H1 (cell line): ENCODE data around the gene CCL26. TPM values are rescaled to one million over a fixed set of nuclear protein-coding genes. Genes with fewer than 3 reads are reported as not detected.

Experiments
- CREB1 ChIP-seq: IDR thresholded peaks from 2 replicates; pipeline ENCODE4 v1.6.1; 2012; ENCODE audit warnings: inconsistent platforms
- FOSL1 ChIP-seq: IDR thresholded peaks from 2 replicates; pipeline ENCODE4 v1.6.1; 2011; ENCODE audit warnings: mild to moderate bottlenecking, low read depth, low read length, moderate library complexity; ENCODE audit not compliant: insufficient read depth
- HDAC6 ChIP-seq: IDR thresholded peaks from one replicate; pipeline ENCODE4 v1.7.1; 2012; ENCODE audit warnings: low read depth, mild to moderate bottlenecking, inconsistent platforms, low read length, moderate library complexity
- JUN ChIP-seq: IDR thresholded peaks from 2 replicates; pipeline ENCODE4 v1.6.1; 2011; ENCODE audit warnings: low read depth, mild to moderate bottlenecking, improper control_type of control experiment, low read length
- NRF1 ChIP-seq: IDR thresholded peaks from 2 replicates; pipeline ENCODE4 v1.6.1; 2011; ENCODE audit warnings: mild to moderate bottlenecking, low read depth, low read length, improper control_type of control experiment
- POLR2AphosphoS5 ChIP-seq: IDR thresholded peaks from 2 replicates; pipeline ENCODE4 v1.6.1; 2011; ENCODE audit warnings: low read depth, low read length
- RBBP5 ChIP-seq: IDR thresholded peaks from 2 replicates; pipeline ENCODE4 v1.7.1; 2012; ENCODE audit warnings: low read depth, mild to moderate bottlenecking, inconsistent platforms, low read length, moderate library complexity, borderline replicate concordance
- RFX5 ChIP-seq: IDR thresholded peaks from 2 replicates; pipeline ENCODE4 v1.6.1; 2011; ENCODE audit warnings: low read depth, low read length, improper control_type of control experiment, borderline replicate concordance
- SAP30 ChIP-seq: fragments of 300-600 bp; sonication (generic); IDR thresholded peaks from 2 replicates; pipeline ENCODE4 v1.7.1; 2012; ENCODE audit warnings: low read length, moderate library complexity, mild to moderate bottlenecking, inconsistent platforms; ENCODE audit not compliant: insufficient read depth, insufficient replicate concordance
- SIN3A ChIP-seq, 2 experiments: IDR thresholded peaks in 1 of 2; conservative IDR thresholded peaks in 1 of 2; 2 replicates each; pipeline ENCODE4 v1.6.1; 2011 to 2012; ENCODE audit warnings: low read length in 2 of 2, improper control_type of control experiment in 1 of 2, low read depth in 1 of 2, mild to moderate bottlenecking in 1 of 2
- ZNF274 ChIP-seq: IDR thresholded peaks from 2 replicates; pipeline ENCODE4 v1.7.0; 2012; ENCODE audit warnings: low read length, borderline replicate concordance; ENCODE audit errors: extremely low read depth
- polyA plus RNA-seq, 7 experiments: library from polyadenylated mRNA; depleted of rRNA in 3 of 7; stranded (reverse) in 5 of 7; unstranded in 2 of 7; fragments of >200 nt in 5 of 7; fragments of 200-250 nt in 2 of 7; gene quantifications; 1 replicate in 5 of 7; 2 replicates in 1 of 7; 4 replicates in 1 of 7; pipeline versions ENCODE4 v1.2.1 to v1.2.3, GENCODE V29; 2011 to 2013; ENCODE audit warnings: missing spikeins in 2 of 7, mixed read lengths in 2 of 7
- total RNA-seq: library from RNA; stranded (reverse); fragmentation: NEBNext Ultra II Directional; extraction: Animal tissue kit (Norgen Biotek cat#: 25700); gene quantifications from 2 replicates; pipeline ENCODE4 v1.2.1, GENCODE V29; 2021
- TF ChIP-seq, protein P1 (sequence below): fragments of 300-600 bp; sonication (generic); IDR thresholded peaks from 2 replicates; pipeline ENCODE4 v1.7.1; 2012; ENCODE audit warnings: low read length, moderate library complexity, mild to moderate bottlenecking, inconsistent platforms; ENCODE audit not compliant: insufficient replicate concordance

CCL26 gene
- total and polyA plus RNA-seq, 2 of the 8 experiments (the other 6 are each of a cell fraction or from before 2014, with no cell fraction given): 8.7 to 14.9 TPM

DNA sequence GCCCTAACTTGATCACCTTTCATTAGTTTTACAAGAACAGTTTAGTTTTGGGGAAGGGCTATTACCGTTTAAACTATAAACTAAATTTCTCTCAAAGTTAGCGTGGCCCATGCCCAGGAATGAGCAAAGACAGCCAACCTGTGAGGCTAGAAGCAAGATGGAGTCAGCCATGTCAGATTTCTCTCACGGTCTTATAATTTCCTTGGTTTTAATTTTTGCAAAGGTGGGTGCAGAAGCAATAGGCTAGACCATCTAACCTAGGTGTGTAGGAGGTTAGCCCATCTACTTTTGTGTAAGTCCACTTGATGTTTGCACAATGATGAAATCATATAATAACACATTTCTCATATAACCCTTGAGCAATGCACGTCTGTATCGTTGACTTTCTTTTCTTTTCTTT lies 32.7 kb upstream of the CCL26 start (continued):
- TF ChIP-seq, protein P1, sequence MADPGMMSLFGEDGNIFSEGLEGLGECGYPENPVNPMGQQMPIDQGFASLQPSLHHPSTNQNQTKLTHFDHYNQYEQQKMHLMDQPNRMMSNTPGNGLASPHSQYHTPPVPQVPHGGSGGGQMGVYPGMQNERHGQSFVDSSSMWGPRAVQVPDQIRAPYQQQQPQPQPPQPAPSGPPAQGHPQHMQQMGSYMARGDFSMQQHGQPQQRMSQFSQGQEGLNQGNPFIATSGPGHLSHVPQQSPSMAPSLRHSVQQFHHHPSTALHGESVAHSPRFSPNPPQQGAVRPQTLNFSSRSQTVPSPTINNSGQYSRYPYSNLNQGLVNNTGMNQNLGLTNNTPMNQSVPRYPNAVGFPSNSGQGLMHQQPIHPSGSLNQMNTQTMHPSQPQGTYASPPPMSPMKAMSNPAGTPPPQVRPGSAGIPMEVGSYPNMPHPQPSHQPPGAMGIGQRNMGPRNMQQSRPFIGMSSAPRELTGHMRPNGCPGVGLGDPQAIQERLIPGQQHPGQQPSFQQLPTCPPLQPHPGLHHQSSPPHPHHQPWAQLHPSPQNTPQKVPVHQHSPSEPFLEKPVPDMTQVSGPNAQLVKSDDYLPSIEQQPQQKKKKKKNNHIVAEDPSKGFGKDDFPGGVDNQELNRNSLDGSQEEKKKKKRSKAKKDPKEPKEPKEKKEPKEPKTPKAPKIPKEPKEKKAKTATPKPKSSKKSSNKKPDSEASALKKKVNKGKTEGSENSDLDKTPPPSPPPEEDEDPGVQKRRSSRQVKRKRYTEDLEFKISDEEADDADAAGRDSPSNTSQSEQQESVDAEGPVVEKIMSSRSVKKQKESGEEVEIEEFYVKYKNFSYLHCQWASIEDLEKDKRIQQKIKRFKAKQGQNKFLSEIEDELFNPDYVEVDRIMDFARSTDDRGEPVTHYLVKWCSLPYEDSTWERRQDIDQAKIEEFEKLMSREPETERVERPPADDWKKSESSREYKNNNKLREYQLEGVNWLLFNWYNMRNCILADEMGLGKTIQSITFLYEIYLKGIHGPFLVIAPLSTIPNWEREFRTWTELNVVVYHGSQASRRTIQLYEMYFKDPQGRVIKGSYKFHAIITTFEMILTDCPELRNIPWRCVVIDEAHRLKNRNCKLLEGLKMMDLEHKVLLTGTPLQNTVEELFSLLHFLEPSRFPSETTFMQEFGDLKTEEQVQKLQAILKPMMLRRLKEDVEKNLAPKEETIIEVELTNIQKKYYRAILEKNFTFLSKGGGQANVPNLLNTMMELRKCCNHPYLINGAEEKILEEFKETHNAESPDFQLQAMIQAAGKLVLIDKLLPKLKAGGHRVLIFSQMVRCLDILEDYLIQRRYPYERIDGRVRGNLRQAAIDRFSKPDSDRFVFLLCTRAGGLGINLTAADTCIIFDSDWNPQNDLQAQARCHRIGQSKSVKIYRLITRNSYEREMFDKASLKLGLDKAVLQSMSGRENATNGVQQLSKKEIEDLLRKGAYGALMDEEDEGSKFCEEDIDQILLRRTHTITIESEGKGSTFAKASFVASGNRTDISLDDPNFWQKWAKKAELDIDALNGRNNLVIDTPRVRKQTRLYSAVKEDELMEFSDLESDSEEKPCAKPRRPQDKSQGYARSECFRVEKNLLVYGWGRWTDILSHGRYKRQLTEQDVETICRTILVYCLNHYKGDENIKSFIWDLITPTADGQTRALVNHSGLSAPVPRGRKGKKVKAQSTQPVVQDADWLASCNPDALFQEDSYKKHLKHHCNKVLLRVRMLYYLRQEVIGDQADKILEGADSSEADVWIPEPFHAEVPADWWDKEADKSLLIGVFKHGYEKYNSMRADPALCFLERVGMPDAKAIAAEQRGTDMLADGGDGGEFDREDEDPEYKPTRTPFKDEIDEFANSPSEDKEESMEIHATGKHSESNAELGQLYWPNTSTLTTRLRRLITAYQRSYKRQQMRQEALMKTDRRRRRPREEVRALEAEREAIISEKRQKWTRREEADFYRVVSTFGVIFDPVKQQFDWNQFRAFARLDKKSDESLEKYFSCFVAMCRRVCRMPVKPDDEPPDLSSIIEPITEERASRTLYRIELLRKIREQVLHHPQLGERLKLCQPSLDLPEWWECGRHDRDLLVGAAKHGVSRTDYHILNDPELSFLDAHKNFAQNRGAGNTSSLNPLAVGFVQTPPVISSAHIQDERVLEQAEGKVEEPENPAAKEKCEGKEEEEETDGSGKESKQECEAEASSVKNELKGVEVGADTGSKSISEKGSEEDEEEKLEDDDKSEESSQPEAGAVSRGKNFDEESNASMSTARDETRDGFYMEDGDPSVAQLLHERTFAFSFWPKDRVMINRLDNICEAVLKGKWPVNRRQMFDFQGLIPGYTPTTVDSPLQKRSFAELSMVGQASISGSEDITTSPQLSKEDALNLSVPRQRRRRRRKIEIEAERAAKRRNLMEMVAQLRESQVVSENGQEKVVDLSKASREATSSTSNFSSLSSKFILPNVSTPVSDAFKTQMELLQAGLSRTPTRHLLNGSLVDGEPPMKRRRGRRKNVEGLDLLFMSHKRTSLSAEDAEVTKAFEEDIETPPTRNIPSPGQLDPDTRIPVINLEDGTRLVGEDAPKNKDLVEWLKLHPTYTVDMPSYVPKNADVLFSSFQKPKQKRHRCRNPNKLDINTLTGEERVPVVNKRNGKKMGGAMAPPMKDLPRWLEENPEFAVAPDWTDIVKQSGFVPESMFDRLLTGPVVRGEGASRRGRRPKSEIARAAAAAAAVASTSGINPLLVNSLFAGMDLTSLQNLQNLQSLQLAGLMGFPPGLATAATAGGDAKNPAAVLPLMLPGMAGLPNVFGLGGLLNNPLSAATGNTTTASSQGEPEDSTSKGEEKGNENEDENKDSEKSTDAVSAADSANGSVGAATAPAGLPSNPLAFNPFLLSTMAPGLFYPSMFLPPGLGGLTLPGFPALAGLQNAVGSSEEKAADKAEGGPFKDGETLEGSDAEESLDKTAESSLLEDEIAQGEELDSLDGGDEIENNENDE: no peak
- TF ChIP-seq HDAC6 (no peak), POLR2AphosphoS5 (no peak), SIN3A (conservative IDR thresholded peaks at IDR 0.05 in 1 of 2, IDR thresholded peaks at IDR 0.05 in 1 of 2; ENCODE audit: low read depth in 1 of 2, low read length in 2 of 2) (no peak), ZNF274 (no peak), JUN (no peak), RFX5 (no peak), FOSL1 (no peak), NRF1 (no peak), CREB1 (no peak), SAP30 (no peak), RBBP5 (no peak)
